ENCODE data around the gene PRKCG. TPM values are rescaled to one million over a fixed set of nuclear protein-coding genes. Genes with fewer than 3 reads are reported as not detected.
A peak's percentile ranks its signal among the peaks of the same experiment; 100 is the strongest.

PRKCG gene
- total RNA-seq, 1 donor, result under 0.01 TPM

GRCh38 chr19:53844849-53845246 lies 37.1 kb upstream of the PRKCG start:
- no peak overlapping the region for H3K27ac ChIP-seq (ENCODE audit: low read depth, low read length)
- no peak for DNase-seq (ENCODE audit: insufficient read length, low spot score, missing footprints)
- H3K4me3 ChIP-seq (ENCODE audit: insufficient read depth, low read length), result no peak overlapping the region
- H3K27me3 ChIP-seq (ENCODE audit: insufficient read depth, low read length), result no peaks in the 10 kb centered on the region
- H3K4me2 ChIP-seq (ENCODE audit: insufficient read depth, low read length), result no peak overlapping the region
- H4K20me1 ChIP-seq (ENCODE audit: insufficient read depth, low read length), result no peaks in the 10 kb centered on the region
- no peak overlapping the region for H2AFZ ChIP-seq (ENCODE audit: low read length)
- no peak for TF ChIP-seq CTCF (IDR thresholded peaks at IDR 0.05; ENCODE audit: extremely low read depth, low read depth, low read length)
- H3K36me3 ChIP-seq (ENCODE audit: insufficient read depth, low read length), result no peaks in the 10 kb centered on the region
- no peaks in the 10 kb centered on the region for H3K9me3 ChIP-seq (ENCODE audit: low read depth, low read length)
- H3K79me2 ChIP-seq (ENCODE audit: insufficient read depth, low read length), result no peaks in the 10 kb centered on the region
- peaks cover 25% of the 10 kb centered on the region for H3K4me1 ChIP-seq (ENCODE audit: insufficient read depth, low read length)

- no peak overlapping the region for H3K4me2 ChIP-seq (ENCODE audit: insufficient read depth, low read length)
- H3K4me3 ChIP-seq (ENCODE audit: insufficient read depth, low read length), result no peak overlapping the region
- no peak for TF ChIP-seq CTCF (IDR thresholded peaks at IDR 0.05; ENCODE audit: extremely low read depth, low read depth, low read length)
- H3K27me3 ChIP-seq (ENCODE audit: insufficient read depth, low read length), result no peaks in the 10 kb centered on the region
- H3K27ac ChIP-seq (ENCODE audit: low read depth, low read length), result no peak overlapping the region
- H3K9me3 ChIP-seq (ENCODE audit: low read depth, low read length), result no peaks in the 10 kb centered on the region
- H2AFZ ChIP-seq (ENCODE audit: low read length), result no peak overlapping the region
- no peaks in the 10 kb centered on the region for H3K36me3 ChIP-seq (ENCODE audit: insufficient read depth, low read length)
- H4K20me1 ChIP-seq (ENCODE audit: insufficient read depth, low read length), result no peaks in the 10 kb centered on the region
- no peaks in the 10 kb centered on the region for H3K79me2 ChIP-seq (ENCODE audit: insufficient read depth, low read length)
- H3K4me1 ChIP-seq (ENCODE audit: insufficient read depth, low read length), result peaks cover 14% of the 10 kb centered on the region
- DNase-seq (ENCODE audit: insufficient read length, low spot score, missing footprints), result no peak
Observed at GRCh38 chr19:53847555-53847954, 34.4 kb upstream of the PRKCG start.

GRCh38 chr19:53849237-53849676 lies 32.7 kb upstream of the PRKCG start:
- no peaks in the 10 kb centered on the region for H3K27me3 ChIP-seq (ENCODE audit: insufficient read depth, low read length)
- no peaks in the 10 kb centered on the region for H3K79me2 ChIP-seq (ENCODE audit: insufficient read depth, low read length)
- peak overlapping the region; percentile 56 for H3K27ac ChIP-seq (ENCODE audit: low read depth, low read length)
- no peaks in the 10 kb centered on the region for H3K9me3 ChIP-seq (ENCODE audit: low read depth, low read length)
- H3K4me1 ChIP-seq (ENCODE audit: insufficient read depth, low read length), result peaks cover 15% of the 10 kb centered on the region
- H2AFZ ChIP-seq (ENCODE audit: low read length), result peak overlapping the region; percentile 82
- DNase-seq (ENCODE audit: insufficient read length, low spot score, missing footprints), result peak; percentile 35
- TF ChIP-seq CTCF (IDR thresholded peaks at IDR 0.05; ENCODE audit: extremely low read depth, low read depth, low read length), result no peak
- H3K4me3 ChIP-seq (ENCODE audit: insufficient read depth, low read length), result peak overlapping the region; percentile 53
- H4K20me1 ChIP-seq (ENCODE audit: insufficient read depth, low read length), result no peaks in the 10 kb centered on the region
- peak overlapping the region; percentile 73 for H3K4me2 ChIP-seq (ENCODE audit: insufficient read depth, low read length)
- no peaks in the 10 kb centered on the region for H3K36me3 ChIP-seq (ENCODE audit: insufficient read depth, low read length)

GRCh38 chr19:53853707-53854106 lies 28.3 kb upstream of the PRKCG start:
- Histone ChIP-seq H3K9me3 (ENCODE audit: low read depth, low read length) (no peaks in the 10 kb centered on the region), H3K36me3 (ENCODE audit: insufficient read depth, low read length) (no peaks in the 10 kb centered on the region), H3K79me2 (ENCODE audit: insufficient read depth, low read length) (no peaks in the 10 kb centered on the region), H4K20me1 (ENCODE audit: insufficient read depth, low read length) (no peaks in the 10 kb centered on the region), H3K27me3 (ENCODE audit: insufficient read depth, low read length) (no peaks in the 10 kb centered on the region), H3K4me1 (ENCODE audit: insufficient read depth, low read length) (peaks cover 15% of the 10 kb centered on the region), H2AFZ (ENCODE audit: low read length) (no peak overlapping the region), H3K27ac (ENCODE audit: low read depth, low read length) (no peak overlapping the region), H3K4me3 (ENCODE audit: insufficient read depth, low read length) (no peak overlapping the region), H3K4me2 (ENCODE audit: insufficient read depth, low read length) (no peak overlapping the region)
- DNase-seq (ENCODE audit: insufficient read length, low spot score, missing footprints), result no peak
- no peak for TF ChIP-seq CTCF (IDR thresholded peaks at IDR 0.05; ENCODE audit: extremely low read depth, low read depth, low read length)

All from osteoblast (primary cell).